Vagina (tissue), 2 donors: ENCODE measurements around the gene ASCC3.

Source experiments
- CTCF ChIP-seq, 3 experiments: fragments of 450-650 bp in 2 of 3; fragments of 200-600 bp in 1 of 3; sonication (generic) in 1 of 3; IDR thresholded peaks; one replicate each; pipeline ENCODE4 v1.5.1; 2017 to 2019; ENCODE audit warnings: antibody characterized with exemption in 3 of 3, mild to moderate bottlenecking in 2 of 3, moderate library complexity in 2 of 3
- POLR2A ChIP-seq, 2 donors: fragments of 450-650 bp; IDR thresholded peaks; one replicate each; pipeline ENCODE4 v1.6.1; 2017; ENCODE audit warnings: antibody characterized with exemption in 2 of 2, mild to moderate bottlenecking in 2 of 2, moderate library complexity in 2 of 2
- POLR2AphosphoS5 ChIP-seq, 2 donors: sonication (generic); formaldehyde crosslinking; IDR thresholded peaks; one replicate each; pipeline ENCODE4 v1.9.0; 2017; ENCODE audit warnings: antibody characterized with exemption in 2 of 2, mild to moderate bottlenecking in 2 of 2, low read depth in 1 of 2; ENCODE audit not compliant: insufficient read depth in 1 of 2

DNA sequence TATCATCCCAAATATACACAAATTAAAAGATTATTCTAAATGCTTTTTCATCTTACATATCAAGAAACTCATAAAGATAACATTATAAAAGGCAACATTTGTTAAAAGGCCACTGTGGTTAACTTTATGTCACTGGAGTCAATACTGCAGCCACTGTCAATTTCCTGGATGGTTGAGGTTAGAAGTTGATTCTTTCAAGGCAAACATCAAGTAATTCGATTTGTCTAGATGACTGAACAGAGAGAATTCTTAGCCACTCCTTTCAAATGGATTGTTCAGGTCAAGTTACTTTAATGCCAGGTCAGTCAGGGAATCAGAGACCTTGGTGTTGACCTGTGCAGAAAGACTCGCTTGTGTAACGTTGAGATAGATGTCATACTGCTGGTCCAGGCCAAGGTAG, 372.0 kb downstream of the ASCC3 start:
- TF ChIP-seq CTCF (IDR thresholded peaks at IDR 0.05) (no peak), POLR2AphosphoS5 (IDR thresholded peaks at IDR 0.05; ENCODE audit: insufficient read depth in 1 of 2, low read depth in 1 of 2) (no peak), POLR2A (IDR thresholded peaks at IDR 0.05) (no peak)
